Neural progenitor cell (in vitro differentiated cells): ENCODE measurements around the gene CACNA1D. TPM values are rescaled to one million over a fixed set of nuclear protein-coding genes. Genes with fewer than 3 reads are reported as not detected.
A peak's percentile ranks its signal among the peaks of the same experiment; 100 is the strongest.

Source experiments
- DNase-seq: peaks from one replicate; pipeline ENCODE4 v3.0.0-alpha.2; 2016; ENCODE audit warnings: low spot score
- H2AFZ ChIP-seq: fragments of 200-600 bp; sonication (generic); replicated peaks from 2 replicates; pipeline ENCODE4 v1.6.1; 2016; ENCODE audit warnings: antibody characterized with exemption
- H3F3A ChIP-seq: fragments of 200-600 bp; sonication (generic); 2 replicates; pipeline ENCODE4 v1.6.1; 2016; ENCODE audit warnings: antibody characterized with exemption, low read depth
- H3K27ac ChIP-seq: fragments of 200-600 bp; sonication (generic); 2 replicates; pipeline ENCODE4 v1.5.1; 2016; ENCODE audit warnings: mild to moderate bottlenecking
- H3K27me3 ChIP-seq: fragments of 200-600 bp; sonication (generic); 2 replicates; pipeline ENCODE4 v1.6.1; 2016; ENCODE audit warnings: mild to moderate bottlenecking, moderate library complexity
- H3K36me3 ChIP-seq: fragments of 200-600 bp; sonication (generic); 2 replicates; pipeline ENCODE4 v1.5.1; 2016
- H3K4me1 ChIP-seq: fragments of 200-600 bp; sonication (generic); 2 replicates; pipeline ENCODE4 v1.6.1; 2016; ENCODE audit warnings: mixed run types
- H3K4me2 ChIP-seq: fragments of 200-600 bp; sonication (generic); 2 replicates; pipeline ENCODE4 v1.6.1; 2016
- H3K4me3 ChIP-seq: fragments of 200-600 bp; sonication (generic); 2 replicates; pipeline ENCODE4 v1.5.1; 2016
- H3K79me2 ChIP-seq: fragments of 200-600 bp; sonication (generic); 2 replicates; pipeline ENCODE4 v1.6.1; 2016; ENCODE audit warnings: low read depth
- H3K9ac ChIP-seq: fragments of 200-600 bp; sonication (generic); 2 replicates; pipeline ENCODE4 v1.6.1; 2016
- H3K9me3 ChIP-seq: fragments of 200-600 bp; sonication (generic); 2 replicates; pipeline ENCODE4 v1.5.1; 2016; ENCODE audit warnings: low read depth
- H4K20me1 ChIP-seq: fragments of 200-600 bp; sonication (generic); 2 replicates; pipeline ENCODE4 v1.6.1; 2016; ENCODE audit warnings: low read depth
- H3K27ac Mint-ChIP-seq: 3 replicates; pipeline ENCODE4 v1.8.0; 2021; ENCODE audit warnings: mixed read lengths
- H3K27me3 Mint-ChIP-seq: 2 replicates; pipeline ENCODE4 v1.8.0; 2022; ENCODE audit warnings: low read depth, mild to moderate bottlenecking, inconsistent platforms, moderate library complexity, mixed read lengths; ENCODE audit not compliant: insufficient read depth
- H3K36me3 Mint-ChIP-seq: 3 replicates; pipeline ENCODE4 v1.8.0; 2021; ENCODE audit warnings: mixed read lengths
- H3K4me1 Mint-ChIP-seq: 3 replicates; pipeline ENCODE4 v1.8.0; 2021; ENCODE audit warnings: mixed read lengths
- H3K4me3 Mint-ChIP-seq: 3 replicates; pipeline ENCODE4 v1.8.0; 2021; ENCODE audit warnings: mild to moderate bottlenecking, moderate library complexity, mixed read lengths
- H3K9me3 Mint-ChIP-seq: 3 replicates; pipeline ENCODE4 v1.8.0; 2020; ENCODE audit warnings: mixed read lengths
- EZH2 ChIP-seq: fragments of 200-600 bp; sonication (generic); IDR thresholded peaks from 2 replicates; pipeline ENCODE4 v1.6.1; 2017; ENCODE audit warnings: antibody characterized with exemption, mild to moderate bottlenecking, moderate library complexity
- EZH2phosphoT487 ChIP-seq: fragments of 200-600 bp; sonication (generic); IDR thresholded peaks from 2 replicates; pipeline ENCODE4 v1.6.1; 2017; ENCODE audit warnings: antibody characterized with exemption
- total RNA-seq: library from RNA; depleted of rRNA; stranded (reverse); fragments of >200 nt; gene quantifications from 2 replicates; pipeline ENCODE4 v1.2.3, GENCODE V29; 2015; ENCODE audit warnings: low replicate concordance
- TF ChIP-seq, protein P1 (sequence below): fragments of 200-600 bp; sonication (generic); IDR thresholded peaks from 2 replicates; pipeline ENCODE4 v1.5.1; 2017; ENCODE audit warnings: antibody characterized with exemption, mild to moderate bottlenecking

The CACNA1D gene
- total RNA-seq, 1 donor from 2014 or later = 4.7 TPM

DNA sequence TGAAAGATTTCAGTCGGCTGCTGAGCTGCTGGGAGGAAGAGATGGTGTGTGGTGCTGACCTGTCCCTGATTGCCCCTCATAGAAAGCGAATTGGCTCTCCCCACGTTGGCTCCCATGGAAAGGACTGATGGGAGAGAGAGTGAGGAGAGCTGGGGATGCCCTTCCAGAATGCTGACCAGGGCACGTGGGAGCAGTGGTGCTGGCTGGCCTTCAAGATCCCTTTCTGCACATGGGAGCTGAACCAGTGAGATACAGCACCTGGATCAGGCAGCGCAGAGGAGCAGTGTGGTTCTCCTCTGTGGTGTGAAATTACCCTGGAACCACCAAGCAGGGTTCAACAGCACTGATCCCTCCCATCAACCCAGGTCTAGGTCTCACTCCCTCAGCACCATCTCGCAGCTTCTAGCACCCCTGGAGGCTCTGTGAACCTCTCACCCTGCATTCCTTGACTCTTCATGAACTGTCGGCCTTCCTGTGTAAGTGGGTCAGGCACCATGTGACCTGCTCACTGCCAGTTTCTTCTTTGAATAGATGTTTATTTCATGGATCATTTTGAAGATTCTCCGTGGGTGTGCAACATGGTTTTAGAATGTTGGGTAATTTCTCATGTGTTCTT is 55.7 kb downstream of the CACNA1D start:
- H3K79me2 ChIP-seq = no peaks in the 10 kb centered on the region
- H3K27me3 ChIP-seq = no peaks in the 10 kb centered on the region
- H4K20me1 ChIP-seq = no peaks in the 10 kb centered on the region
- H2AFZ ChIP-seq = no peak overlapping the region
- Mint-ChIP-seq H3K36me3 (no peaks in the 10 kb centered on the region), H3K4me1 (peaks cover 26% of the 10 kb centered on the region), H3K27ac (no peak overlapping the region), H3K4me3 (no peak overlapping the region), H3K27me3 (peaks cover 8% of the 10 kb centered on the region), H3K9me3 (no peaks in the 10 kb centered on the region)
- H3K4me1 ChIP-seq = peaks cover 27% of the 10 kb centered on the region
- H3F3A ChIP-seq = peaks cover 7% of the 10 kb centered on the region
- H3K9ac ChIP-seq = no peak overlapping the region
- no peaks in the 10 kb centered on the region for H3K9me3 ChIP-seq
- no peak overlapping the region for H3K4me2 ChIP-seq
- no peak overlapping the region for H3K27ac ChIP-seq
- TF ChIP-seq, protein P1, sequence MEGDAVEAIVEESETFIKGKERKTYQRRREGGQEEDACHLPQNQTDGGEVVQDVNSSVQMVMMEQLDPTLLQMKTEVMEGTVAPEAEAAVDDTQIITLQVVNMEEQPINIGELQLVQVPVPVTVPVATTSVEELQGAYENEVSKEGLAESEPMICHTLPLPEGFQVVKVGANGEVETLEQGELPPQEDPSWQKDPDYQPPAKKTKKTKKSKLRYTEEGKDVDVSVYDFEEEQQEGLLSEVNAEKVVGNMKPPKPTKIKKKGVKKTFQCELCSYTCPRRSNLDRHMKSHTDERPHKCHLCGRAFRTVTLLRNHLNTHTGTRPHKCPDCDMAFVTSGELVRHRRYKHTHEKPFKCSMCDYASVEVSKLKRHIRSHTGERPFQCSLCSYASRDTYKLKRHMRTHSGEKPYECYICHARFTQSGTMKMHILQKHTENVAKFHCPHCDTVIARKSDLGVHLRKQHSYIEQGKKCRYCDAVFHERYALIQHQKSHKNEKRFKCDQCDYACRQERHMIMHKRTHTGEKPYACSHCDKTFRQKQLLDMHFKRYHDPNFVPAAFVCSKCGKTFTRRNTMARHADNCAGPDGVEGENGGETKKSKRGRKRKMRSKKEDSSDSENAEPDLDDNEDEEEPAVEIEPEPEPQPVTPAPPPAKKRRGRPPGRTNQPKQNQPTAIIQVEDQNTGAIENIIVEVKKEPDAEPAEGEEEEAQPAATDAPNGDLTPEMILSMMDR = no peak
- TF ChIP-seq EZH2phosphoT487 = no peak
- TF ChIP-seq EZH2 = no peak
- no peaks in the 10 kb centered on the region for H3K36me3 ChIP-seq
- H3K4me3 ChIP-seq = no peak overlapping the region
- no peak for DNase-seq

DNA sequence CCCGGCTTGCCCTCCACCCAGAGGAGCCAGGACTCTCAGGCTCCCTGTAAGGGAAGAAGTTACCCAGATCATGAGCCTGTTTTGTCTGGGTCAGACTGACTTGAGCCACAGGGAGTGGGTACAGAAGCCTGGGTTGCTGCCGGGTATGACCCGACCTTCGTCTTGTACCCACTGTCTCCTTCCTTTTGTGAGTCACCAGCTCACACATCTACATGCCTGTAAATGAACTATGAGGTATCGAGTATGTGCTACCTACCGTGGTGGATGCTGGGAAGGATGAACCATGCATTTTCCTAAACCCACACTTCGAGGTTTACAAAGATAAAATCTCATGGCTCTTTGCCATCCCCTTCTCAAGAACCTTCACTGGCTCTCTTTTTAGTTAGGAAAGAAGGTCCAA is 56.9 kb downstream of the CACNA1D start:
- H3K9me3 ChIP-seq = no peaks in the 10 kb centered on the region
- no peak overlapping the region for H3K9ac ChIP-seq
- peaks cover 15% of the 10 kb centered on the region for H3K4me1 ChIP-seq
- Mint-ChIP-seq H3K27me3 (peaks cover 8% of the 10 kb centered on the region), H3K36me3 (no peaks in the 10 kb centered on the region), H3K4me3 (no peak overlapping the region), H3K9me3 (no peaks in the 10 kb centered on the region), H3K27ac (no peak overlapping the region), H3K4me1 (peaks cover 16% of the 10 kb centered on the region)
- no peak overlapping the region for H2AFZ ChIP-seq
- no peak for DNase-seq
- no peaks in the 10 kb centered on the region for H3K36me3 ChIP-seq
- no peaks in the 10 kb centered on the region for H3K27me3 ChIP-seq
- no peaks in the 10 kb centered on the region for H3K79me2 ChIP-seq
- no peaks in the 10 kb centered on the region for H3F3A ChIP-seq
- no peak overlapping the region for H3K4me2 ChIP-seq
- H4K20me1 ChIP-seq = no peaks in the 10 kb centered on the region
- no peak for TF ChIP-seq EZH2phosphoT487
- TF ChIP-seq, protein P1 = no peak
- no peak for TF ChIP-seq EZH2
- no peak overlapping the region for H3K4me3 ChIP-seq
- H3K27ac ChIP-seq = no peak overlapping the region

DNA sequence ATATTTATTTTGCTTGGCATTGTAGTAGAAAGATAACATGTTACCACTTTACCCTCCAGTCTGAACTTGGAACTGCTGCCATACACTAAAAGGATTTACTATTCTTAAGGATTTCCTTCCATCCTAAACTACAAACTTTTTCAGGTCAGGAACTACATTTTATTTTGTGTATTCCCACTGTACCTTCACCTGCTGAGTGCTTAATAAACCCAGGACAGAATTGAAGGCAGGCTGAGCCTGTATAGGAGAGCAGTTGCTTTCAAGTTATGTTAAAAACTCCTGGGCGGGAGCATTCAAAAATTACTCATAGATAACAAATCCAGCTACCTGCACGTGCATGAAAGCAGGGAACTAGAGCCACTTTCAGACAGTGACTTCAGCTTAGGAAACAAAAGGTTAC is 58.3 kb downstream of the CACNA1D start:
- TF ChIP-seq EZH2 (no peak), EZH2phosphoT487 (no peak)
- TF ChIP-seq, protein P1 = no peak
- Histone ChIP-seq H2AFZ (no peak overlapping the region), H3K4me2 (no peak overlapping the region), H3K36me3 (no peaks in the 10 kb centered on the region), H3K27me3 (no peaks in the 10 kb centered on the region), H3K9ac (no peak overlapping the region), H3K27ac (no peak overlapping the region), H3K79me2 (no peaks in the 10 kb centered on the region), H4K20me1 (no peaks in the 10 kb centered on the region), H3K4me1 (peaks cover 3% of the 10 kb centered on the region), H3K9me3 (no peaks in the 10 kb centered on the region), H3F3A (no peaks in the 10 kb centered on the region), H3K4me3 (no peak overlapping the region)
- Mint-ChIP-seq H3K27me3 (peaks cover 6% of the 10 kb centered on the region), H3K36me3 (no peaks in the 10 kb centered on the region), H3K4me1 (peaks cover 10% of the 10 kb centered on the region), H3K9me3 (no peaks in the 10 kb centered on the region), H3K4me3 (no peak overlapping the region), H3K27ac (peak overlapping the region; percentile 2)
- DNase-seq = no peak
